D721Med (cell line): ENCODE results near the gene EGFL7.
"Not testable (repeated sequence)": the region's sequence is repeated elsewhere in the genome, so short reads cannot be mapped to it uniquely, and the experiment has no call there.

ENCODE experiments used
- DNase-seq: peaks from one replicate; pipeline ENCODE4 v3.0.0; 2011; ENCODE audit warnings: low spot score; ENCODE audit not compliant: insufficient read length
- FAIRE-seq: peaks from 2 replicates; lab custom pipeline; 2011; peaks lifted over from hg19 to GRCh38; lab: Jason Lieb, UNC
- TF ChIP-seq, protein P1 (sequence below): IDR thresholded peaks from 2 replicates; pipeline ENCODE4 v1.5.1; 2012; ENCODE audit warnings: mild to moderate bottlenecking, control low read depth; ENCODE audit not compliant: insufficient read depth; ENCODE audit errors: missing control alignments

EGFL7 gene

DNA sequence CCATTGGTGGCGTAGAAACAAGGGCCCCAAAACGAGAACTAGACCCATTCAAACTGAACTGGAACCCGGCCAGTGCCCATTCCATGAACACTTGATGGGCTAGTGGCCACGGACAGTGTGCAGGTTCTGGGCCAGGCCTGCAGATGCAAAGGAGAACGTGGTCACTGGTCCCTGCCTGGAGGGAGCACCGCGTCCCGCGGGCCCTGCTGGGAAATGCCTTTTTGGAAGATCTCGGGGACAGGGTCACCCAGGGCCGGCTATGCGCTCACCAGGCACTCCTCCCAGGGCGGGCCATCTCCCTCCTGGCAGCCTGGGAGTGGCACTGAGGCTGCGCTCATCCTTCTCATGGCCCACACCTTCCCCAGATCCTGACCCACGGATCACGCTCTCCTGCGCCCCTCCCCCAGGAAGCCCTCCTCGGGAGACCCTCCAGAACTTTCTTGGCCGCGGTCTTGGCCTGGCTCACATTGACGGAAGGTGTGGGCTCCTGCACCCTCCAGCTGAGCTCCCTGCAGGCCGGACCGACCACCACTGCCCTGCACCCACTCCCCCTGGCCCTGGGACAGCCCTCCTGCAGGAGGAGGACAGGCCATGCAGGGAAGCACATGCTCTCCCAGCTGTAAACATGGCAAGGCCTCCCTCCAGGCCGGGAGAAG is 46.9 kb downstream of the EGFL7 start:
- no peak for DNase-seq
- TF ChIP-seq, protein P1, sequence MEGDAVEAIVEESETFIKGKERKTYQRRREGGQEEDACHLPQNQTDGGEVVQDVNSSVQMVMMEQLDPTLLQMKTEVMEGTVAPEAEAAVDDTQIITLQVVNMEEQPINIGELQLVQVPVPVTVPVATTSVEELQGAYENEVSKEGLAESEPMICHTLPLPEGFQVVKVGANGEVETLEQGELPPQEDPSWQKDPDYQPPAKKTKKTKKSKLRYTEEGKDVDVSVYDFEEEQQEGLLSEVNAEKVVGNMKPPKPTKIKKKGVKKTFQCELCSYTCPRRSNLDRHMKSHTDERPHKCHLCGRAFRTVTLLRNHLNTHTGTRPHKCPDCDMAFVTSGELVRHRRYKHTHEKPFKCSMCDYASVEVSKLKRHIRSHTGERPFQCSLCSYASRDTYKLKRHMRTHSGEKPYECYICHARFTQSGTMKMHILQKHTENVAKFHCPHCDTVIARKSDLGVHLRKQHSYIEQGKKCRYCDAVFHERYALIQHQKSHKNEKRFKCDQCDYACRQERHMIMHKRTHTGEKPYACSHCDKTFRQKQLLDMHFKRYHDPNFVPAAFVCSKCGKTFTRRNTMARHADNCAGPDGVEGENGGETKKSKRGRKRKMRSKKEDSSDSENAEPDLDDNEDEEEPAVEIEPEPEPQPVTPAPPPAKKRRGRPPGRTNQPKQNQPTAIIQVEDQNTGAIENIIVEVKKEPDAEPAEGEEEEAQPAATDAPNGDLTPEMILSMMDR, result no peak
- no peak for FAIRE-seq

DNA sequence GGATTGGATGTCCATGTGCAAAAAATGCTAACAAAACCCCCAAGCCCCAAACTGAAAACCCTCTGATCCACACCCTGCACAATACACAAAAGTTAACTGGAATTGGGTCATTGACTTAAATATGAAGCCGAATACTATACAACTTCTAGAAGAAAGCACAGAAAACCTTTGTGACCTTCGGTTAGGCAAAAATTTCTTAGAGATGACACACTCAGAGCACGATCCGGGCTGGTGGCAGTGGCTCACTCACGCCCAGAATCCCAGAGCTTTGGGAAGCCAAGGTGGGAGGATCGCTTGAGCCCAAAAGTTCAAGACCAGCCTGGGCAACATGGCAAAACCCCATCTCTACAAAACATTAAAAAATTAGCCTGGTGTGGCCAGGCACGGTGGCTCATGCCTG is 47.8 kb downstream of the EGFL7 start:
- TF ChIP-seq, protein P1, result no peak
- DNase-seq (no peak), FAIRE-seq (no peak)

DNA sequence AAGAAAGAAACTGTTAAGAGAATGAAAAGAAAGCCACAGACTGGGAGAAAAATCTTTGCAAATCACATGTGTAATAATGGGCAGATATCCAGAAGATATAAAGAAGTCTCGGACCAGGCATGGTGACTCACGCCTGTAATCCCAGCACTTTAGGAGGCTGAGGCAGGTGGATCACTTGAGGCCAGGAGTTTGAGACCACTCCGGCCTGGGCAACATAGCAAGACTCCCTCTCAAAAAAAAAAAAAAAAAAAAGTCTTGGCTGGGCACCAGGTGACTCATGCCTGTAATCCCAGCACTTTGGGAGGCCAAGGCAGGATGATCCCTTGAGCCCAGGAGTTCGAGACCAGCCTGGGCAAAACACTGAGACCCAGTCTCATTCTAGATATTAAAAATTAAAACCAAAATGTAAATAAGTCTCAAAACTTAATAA is 48.5 kb downstream of the EGFL7 start:
- not testable (repeated sequence) for DNase-seq, FAIRE-seq

DNA sequence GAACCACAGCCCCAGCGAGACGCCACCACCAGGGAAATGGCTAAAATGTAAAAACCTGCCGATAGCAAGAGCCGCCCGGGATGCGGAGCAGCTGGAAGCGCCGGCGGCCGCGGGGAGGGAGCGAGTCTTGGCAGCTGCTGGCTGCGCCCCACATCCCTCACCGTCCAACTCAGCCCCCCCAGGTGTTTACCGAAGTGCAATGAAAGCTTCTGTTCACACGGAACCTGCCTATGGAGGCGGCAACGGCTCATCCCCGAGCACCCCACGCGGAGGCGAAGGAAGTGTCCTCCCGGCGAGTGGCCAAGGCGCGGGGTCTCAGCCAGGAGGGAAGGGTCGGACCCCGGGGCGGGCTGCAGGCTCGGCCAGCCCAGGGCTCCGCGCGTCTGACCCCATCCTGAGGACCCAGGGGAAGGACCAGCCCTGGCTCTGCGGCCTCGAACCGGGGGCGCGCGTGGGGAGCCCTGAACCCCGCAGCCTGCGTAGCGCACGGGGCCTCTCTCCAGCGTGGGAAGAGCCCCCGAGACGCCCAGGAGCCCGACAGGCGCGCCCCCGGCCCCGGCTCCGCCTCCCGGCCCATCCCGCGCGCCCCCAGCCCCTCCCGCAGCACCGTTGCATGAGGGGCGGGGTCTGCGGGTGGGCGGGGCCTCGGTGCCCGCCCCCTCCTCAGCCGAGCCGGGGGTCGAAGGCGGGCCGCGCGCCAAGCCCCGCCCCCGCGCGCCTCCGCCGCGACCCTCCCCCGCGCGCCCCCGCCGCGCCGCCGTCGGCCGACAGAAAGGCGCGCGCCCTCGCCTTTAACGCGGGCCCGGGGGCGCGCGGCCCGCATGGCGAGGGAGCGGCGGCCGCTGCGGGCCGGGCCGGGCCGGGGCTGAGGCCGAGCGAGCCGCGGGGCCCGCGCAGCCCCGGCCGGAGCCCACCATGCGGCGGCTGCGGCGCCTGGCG is 49.3 kb downstream of the EGFL7 start, which contains the start of gene DIPK1B:
DIPK1B (plus strand) TSS at position 822 of the 939 bp plus-strand sequence; CDS start at position 916, 94 bp downstream.
- TF ChIP-seq, protein P1, result no peak
- no peak for FAIRE-seq
- peak; percentile 99 for DNase-seq

DNA sequence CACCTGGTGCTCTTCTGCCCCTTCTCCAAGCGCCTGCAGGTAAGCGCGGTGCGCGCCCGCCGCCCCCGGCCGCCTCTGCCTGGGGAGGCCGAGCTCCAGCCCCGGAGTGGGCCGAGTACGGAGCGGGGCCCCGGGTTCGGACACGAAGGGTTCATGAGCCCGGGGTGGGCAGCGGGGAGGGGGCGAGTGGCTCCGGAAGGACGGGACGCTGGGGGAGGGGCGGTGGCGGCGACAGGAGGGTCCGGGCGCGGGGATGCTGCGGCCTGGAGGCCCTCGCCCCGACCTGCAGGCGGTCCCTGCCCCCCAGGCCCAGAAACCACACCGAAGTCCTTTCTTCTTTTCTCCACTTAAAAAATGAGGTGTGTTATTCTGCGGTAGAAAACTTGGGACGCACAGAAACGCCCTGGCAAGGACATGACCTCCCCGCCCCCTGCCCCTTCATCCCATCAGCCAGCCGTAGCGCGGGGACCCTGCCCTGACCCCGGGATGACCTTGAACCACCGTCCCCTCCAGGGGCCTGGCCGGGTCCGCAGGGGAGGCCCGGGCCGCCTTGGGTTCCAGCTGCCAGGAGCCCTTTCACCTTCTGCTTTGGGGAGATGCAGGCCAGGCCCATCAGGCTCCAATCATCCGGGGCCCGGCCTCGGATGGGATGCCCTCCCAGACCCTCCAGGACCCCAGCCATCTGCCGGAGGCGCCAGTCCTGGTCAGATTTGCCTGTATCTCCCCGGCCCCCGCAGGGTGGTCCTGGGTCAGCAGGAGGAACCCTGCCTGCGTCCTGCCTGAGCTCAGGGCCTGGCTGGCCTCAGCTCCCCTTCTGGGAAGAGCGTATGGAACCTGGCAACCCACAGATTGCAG is 50.2 kb downstream of the EGFL7 start:
- FAIRE-seq, result no peak
- TF ChIP-seq, protein P1, result no peak
- no peak for DNase-seq

DNA sequence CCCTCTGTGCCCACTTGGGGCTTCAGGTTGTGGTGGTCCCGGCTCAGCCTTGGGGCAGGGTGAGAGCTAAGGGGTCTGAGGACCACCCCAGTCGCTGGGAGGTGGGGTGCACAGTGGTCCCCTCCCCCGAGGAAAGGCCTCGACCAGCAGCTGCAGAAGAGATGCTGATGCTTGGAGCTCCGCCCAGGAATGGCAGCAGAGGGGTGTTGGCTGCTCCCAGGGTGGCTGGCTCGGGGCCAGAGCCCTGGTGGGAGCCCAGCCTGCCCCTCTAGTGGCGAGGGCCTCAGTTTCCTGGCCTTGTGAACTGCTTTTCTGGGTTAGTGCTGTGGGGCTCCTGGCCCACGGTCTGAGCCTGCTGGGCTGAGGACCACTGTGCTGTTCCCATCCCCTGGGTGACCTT is 50.8 kb downstream of the EGFL7 start:
- TF ChIP-seq, protein P1, result no peak
- no peak for FAIRE-seq
- DNase-seq, result no peak
